Activated effector memory CD4-positive, alpha-beta T cell treated with Interleukin-2 at 50 U/mL for 16 hours (primary cell): ENCODE results near the gene COL6A3.

ENCODE experiments used
- DNase-seq: peaks from one replicate; pipeline ENCODE4 v3.0.0-alpha.2; 2020

The COL6A3 gene

GRCh38 chr2:237344942-237345341, 69.0 kb downstream of the COL6A3 start:
- no peak for DNase-seq

GRCh38 chr2:237343993-237344392, 70.0 kb downstream of the COL6A3 start:
- DNase-seq = no peak

GRCh38 chr2:237341872-237342271, 72.1 kb downstream of the COL6A3 start:
- no peak for DNase-seq

- no peak for DNase-seq
Measured at GRCh38 chr2:237337586-237337985, 76.4 kb downstream of the COL6A3 start.

GRCh38 chr2:237336131-237336530, 77.8 kb downstream of the COL6A3 start:
- DNase-seq = no peak

GRCh38 chr2:237333748-237334147, 80.2 kb downstream of the COL6A3 start:
- no peak for DNase-seq

- DNase-seq = no peak
Measured at GRCh38 chr2:237330541-237330940, 83.4 kb downstream of the COL6A3 start.

GRCh38 chr2:237327175-237327950, 86.6 kb downstream of the COL6A3 start:
- DNase-seq = no peak

GRCh38 chr2:237326266-237327171, 87.4 kb downstream of the COL6A3 start:
- DNase-seq = no peak

- no peak for DNase-seq
Measured at GRCh38 chr2:237324837-237325236, 89.1 kb downstream of the COL6A3 start.

GRCh38 chr2:237324405-237324831, 89.5 kb downstream of the COL6A3 start:
- no peak for DNase-seq

- no peak for DNase-seq
Measured at GRCh38 chr2:237323656-237324055, 90.3 kb downstream of the COL6A3 start.

- DNase-seq = no peak
Measured at GRCh38 chr2:237322564-237322963, 91.4 kb downstream of the COL6A3 start.

- no peak for DNase-seq
Measured at GRCh38 chr2:237321746-237322145, 92.2 kb downstream of the COL6A3 start.

GRCh38 chr2:237320801-237321560, 93.0 kb downstream of the COL6A3 start:
- no peak for DNase-seq

GRCh38 chr2:237319887-237320286, 94.1 kb downstream of the COL6A3 start:
- DNase-seq = no peak

- DNase-seq = no peak
Measured at GRCh38 chr2:237319086-237319820, 94.7 kb downstream of the COL6A3 start.

- no peak for DNase-seq
Measured at GRCh38 chr2:237316339-237316738, 97.6 kb downstream of the COL6A3 start.

GRCh38 chr2:237315829-237316225, 98.1 kb downstream of the COL6A3 start:
- DNase-seq = no peak

- no peak for DNase-seq
Measured at GRCh38 chr2:237315170-237315828, 98.7 kb downstream of the COL6A3 start.

GRCh38 chr2:237314681-237315080, 99.3 kb downstream of the COL6A3 start:
- no peak for DNase-seq

- no peak for DNase-seq
Measured at GRCh38 chr2:237314198-237314597, 99.8 kb downstream of the COL6A3 start.
